Choroid plexus epithelial cell (primary cell): Measurements from ENCODE around the gene LRRC28.

Source experiments
- DNase-seq: peaks from one replicate; pipeline ENCODE4 v3.0.0-alpha.2; 2010; ENCODE audit warnings: low read depth
- H3K4me3 ChIP-seq: 2 replicates; pipeline ENCODE4 v1.5.1; 2011; ENCODE audit warnings: low read depth, mild to moderate bottlenecking, control low read depth, low read length, moderate library complexity
- TF ChIP-seq, protein P1 (sequence below): conservative IDR thresholded peaks from 2 replicates; pipeline ENCODE4 v1.5.1; 2011; ENCODE audit warnings: low read depth, mild to moderate bottlenecking, control low read depth, inconsistent platforms, low read length, moderate library complexity

The LRRC28 gene

DNA sequence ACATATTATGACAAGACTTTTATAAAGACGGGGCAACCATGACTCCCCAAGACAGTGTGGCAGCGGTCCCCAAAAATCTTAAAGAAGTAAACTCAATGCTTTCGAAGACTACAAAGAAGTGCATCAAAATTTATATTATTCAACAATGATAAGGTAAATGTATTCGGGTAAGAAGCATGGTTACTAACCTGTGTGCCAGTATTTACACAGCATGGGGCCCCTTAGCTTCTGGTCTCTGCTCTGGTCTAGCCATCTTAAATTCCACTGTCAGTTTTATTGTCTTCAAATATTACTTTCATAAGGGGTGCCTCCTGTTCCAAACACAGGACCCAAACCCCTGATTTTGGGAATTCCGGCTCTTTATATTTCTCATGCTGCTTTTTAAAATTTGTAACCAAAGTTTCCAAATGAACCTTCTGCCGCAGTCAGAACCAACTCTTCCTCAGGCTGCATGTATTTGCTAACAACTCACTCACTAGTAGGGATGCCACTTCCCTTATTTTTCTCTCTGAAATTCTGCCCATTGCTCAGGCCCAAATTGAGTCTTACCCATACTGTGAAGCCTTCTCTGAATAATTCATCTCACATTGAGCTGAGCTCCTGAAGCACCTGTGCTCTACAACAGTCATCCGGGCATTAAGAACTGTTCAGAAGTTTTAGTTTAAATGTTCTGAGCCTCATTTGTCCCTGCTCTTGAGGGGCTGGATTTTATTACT lies 3.1 kb upstream of the LRRC28 start:
- DNase-seq: no peak
- peak overlapping the region; percentile 73 for H3K4me3 ChIP-seq
- TF ChIP-seq, protein P1, sequence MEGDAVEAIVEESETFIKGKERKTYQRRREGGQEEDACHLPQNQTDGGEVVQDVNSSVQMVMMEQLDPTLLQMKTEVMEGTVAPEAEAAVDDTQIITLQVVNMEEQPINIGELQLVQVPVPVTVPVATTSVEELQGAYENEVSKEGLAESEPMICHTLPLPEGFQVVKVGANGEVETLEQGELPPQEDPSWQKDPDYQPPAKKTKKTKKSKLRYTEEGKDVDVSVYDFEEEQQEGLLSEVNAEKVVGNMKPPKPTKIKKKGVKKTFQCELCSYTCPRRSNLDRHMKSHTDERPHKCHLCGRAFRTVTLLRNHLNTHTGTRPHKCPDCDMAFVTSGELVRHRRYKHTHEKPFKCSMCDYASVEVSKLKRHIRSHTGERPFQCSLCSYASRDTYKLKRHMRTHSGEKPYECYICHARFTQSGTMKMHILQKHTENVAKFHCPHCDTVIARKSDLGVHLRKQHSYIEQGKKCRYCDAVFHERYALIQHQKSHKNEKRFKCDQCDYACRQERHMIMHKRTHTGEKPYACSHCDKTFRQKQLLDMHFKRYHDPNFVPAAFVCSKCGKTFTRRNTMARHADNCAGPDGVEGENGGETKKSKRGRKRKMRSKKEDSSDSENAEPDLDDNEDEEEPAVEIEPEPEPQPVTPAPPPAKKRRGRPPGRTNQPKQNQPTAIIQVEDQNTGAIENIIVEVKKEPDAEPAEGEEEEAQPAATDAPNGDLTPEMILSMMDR: no peak

DNA sequence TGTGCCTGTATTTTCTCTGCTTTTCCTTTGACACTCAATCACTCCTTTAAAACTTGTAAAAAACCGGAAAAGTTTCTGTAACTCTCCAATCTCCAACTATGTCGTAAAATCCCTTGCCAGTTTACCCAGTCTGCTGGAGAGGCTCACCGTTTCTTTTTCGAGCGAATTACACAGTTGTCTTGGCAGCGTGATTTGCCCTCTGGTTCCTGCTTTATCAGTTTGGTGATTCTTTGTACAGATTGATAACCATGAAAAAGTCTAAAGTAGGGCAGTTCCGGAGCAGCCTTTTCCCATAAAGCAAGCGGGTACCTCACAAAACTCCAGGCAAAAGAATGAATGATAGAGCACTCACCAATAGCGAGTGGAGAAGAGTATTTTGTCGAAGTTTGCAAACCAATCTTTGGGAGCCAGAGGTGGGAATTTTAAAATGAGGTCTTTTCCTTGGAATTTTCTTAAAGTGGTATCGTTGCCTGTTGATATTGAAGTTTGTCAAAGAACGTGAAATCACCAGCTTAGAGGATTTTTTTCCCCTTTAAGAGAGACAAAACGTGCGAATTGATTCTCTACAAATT lies 1.9 kb upstream of the LRRC28 start, which contains the start of gene TTC23:
Gene TTC23, minus strand, starts transcription at position 312 of the 572 bp plus-strand sequence. CDS start 20,869 bp downstream, outside the sequence.
- H3K4me3 ChIP-seq: peak within 1 kb of the TSS; percentile 73
- peak; percentile 91 for DNase-seq
- TF ChIP-seq, protein P1: no peak

DNA sequence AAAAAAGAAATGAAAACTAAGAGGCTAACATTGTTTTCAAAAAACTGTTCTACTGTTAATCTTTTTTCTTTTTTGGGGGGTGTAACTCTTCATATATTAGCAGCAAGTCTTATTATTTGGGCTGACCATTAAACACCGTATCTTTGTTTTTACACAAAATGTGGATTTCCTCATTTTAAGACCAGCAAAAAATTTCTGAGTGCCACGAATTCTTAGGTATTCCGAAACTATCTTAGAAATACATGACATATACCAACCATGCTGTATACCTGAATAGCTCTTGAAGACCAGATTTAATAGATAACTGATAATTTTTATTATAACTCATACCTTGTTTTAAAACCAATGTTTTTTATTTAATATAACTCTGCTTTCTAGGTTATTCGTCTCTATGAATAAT lies 1.3 kb upstream of the LRRC28 start:
- peak overlapping the region; percentile 73 for H3K4me3 ChIP-seq
- DNase-seq: no peak

DNA sequence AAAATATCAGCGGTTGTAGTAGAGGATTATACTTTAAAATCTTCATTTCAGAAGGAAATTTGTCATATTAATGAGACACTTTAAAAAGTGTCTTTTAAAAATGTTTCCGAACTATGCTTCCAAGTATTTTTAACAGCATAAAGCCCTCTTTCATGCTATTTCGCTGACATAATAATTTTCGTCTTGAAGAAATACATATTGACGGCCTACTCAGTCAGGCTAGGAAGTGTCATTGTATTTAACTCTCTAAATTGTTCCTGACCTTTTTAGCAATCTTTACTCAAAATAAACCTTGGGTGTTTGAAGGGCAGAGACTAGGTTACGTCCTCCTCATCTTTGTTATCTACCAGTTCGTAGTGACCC lies 806 bp upstream of the LRRC28 start:
- TF ChIP-seq, protein P1: no peak
- no peak for DNase-seq
- peak overlapping the region; percentile 60 for H3K4me3 ChIP-seq

More for the DNA sequence above, 1.3 kb upstream of the LRRC28 start:
- TF ChIP-seq, protein P1: no peak

DNA sequence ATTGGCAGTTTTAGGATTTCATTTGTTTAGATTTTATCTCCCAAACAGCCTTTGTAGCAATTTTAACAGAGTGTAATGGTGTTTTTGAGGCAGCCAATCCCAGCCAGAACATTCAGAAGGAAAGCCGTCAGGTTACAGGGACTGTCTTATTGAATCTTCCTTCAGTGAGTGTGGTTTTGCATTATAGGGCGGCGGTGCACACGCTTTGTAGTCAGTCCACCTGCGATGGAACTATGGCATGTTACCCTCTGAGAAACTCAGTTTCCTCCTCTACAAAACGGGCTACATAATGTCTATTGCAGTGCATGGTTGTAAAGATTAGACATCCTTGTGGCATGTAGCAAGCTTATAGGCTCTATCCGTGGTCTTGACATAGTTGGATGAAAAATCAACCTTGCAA lies 1.0 kb downstream of the LRRC28 start:
- no peak for DNase-seq
- no peak overlapping the region for H3K4me3 ChIP-seq
- TF ChIP-seq, protein P1: no peak

DNA sequence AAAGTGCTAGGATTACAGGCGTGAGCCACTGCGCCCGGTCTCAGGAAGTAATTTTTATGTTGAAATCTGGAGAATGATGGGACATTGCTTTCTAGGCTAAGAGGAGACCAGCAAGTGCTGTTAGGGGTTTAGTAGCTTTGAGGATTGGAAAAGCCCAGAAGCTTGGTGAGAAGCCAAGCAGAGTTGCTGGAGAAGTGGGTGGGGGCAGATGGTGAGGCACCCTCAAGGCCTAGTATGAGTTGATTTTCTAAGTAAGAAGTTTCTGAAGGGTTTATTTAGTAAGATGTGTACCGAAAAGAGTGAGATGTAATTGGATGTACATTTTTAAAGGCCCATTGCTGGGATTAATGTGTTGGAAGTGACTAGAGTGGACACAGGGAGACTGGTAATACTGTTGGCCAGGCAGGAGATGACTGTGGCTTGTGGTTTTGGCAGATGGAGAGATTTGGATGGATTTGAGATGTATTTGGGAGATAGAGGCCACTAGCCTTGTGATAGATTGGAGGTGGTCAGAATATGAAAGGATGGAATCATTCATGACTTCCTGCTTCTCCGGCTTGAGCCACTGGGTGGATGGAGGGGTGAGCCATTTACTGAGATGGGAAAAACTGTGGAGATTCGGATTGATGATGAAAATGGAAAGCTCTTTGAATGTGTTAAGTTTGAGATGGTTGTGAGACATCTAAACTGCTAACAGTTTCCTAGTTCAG lies 2.3 kb downstream of the LRRC28 start:
- DNase-seq: peak; percentile 42
- H3K4me3 ChIP-seq: no peak overlapping the region
- TF ChIP-seq, protein P1: no peak
